ENCODE data around the gene ERGIC1.

DNA sequence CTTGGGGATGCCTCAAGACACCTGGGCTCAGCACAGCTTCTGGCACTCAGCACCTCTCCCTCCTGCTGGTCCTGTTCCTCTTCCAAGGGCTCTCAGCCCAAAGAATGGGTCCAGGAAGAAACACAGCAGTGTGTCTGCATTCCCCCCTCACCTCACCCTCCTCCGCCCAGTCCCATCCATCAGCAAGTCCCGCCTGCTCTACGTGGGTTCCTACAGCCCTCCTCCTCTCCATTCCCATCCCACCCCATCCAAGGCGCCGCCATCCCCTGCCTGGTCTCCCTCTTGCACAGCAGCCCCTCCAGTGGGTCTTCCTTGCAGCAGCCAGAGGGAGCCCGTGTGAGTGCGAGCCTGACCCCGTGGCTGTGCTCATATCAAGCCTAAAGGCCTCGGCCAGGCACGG, 72.8 kb downstream of the ERGIC1 start:
- no peak for TF ChIP-seq CTCF (conservative IDR thresholded peaks at IDR 0.05; ENCODE audit: low read length)
- TF ChIP-seq EZH2phosphoT487 (IDR thresholded peaks at IDR 0.05; ENCODE audit: borderline replicate concordance): no peak
